Endothelial cell of umbilical vein (primary cell): ENCODE measurements around the gene GATA6. TPM values are rescaled to one million over a fixed set of nuclear protein-coding genes. Genes with fewer than 3 reads are reported as not detected.
A peak's percentile ranks its signal among the peaks of the same experiment; 100 is the strongest.

ENCODE experiments used
- BruUV-seq: library from RNA; stranded (reverse); fragments of 400-500 nt; replicated peaks from 2 replicates; lab custom pipeline; 2021; lab: Mats Ljungman, UMichigan
- CTCF ChIA-PET: fragments of 300-600, 350-600 bp; sonication (Branson Sonifier 250); formaldehyde crosslinking; loops from one replicate; lab custom pipeline; 2021; ENCODE audit warnings: antibody characterized with exemption, inconsistent platforms; lab: Charles Lee
- POLR2A ChIA-PET: fragments of 300-600, 350-600 bp; sonication (Branson Sonifier 250); formaldehyde crosslinking; loops from one replicate; lab custom pipeline; 2021; ENCODE audit warnings: antibody characterized with exemption, inconsistent platforms; lab: Charles Lee
- DNase-seq: peaks from one replicate; pipeline ENCODE4 v3.0.0-alpha.2; 2011; ENCODE audit warnings: low read depth, low spot score
- FAIRE-seq: peaks from 2 replicates; lab custom pipeline; 2011; peaks lifted over from hg19 to GRCh38; lab: Jason Lieb, UNC
- H2AFZ ChIP-seq: 2 replicates; pipeline ENCODE4 v1.6.0; 2012; ENCODE audit warnings: low read depth, low read length, control low read depth, inconsistent platforms
- H3K27ac ChIP-seq: 2 replicates; pipeline ENCODE4 v1.5.1; 2011; ENCODE audit warnings: low read depth, mild to moderate bottlenecking, control low read depth, low read length, moderate library complexity; ENCODE audit not compliant: insufficient read depth
- H3K27me3 ChIP-seq, 2 experiments: 2 replicates each; pipeline versions ENCODE4 v1.6.0 to v1.6.1; 2011; ENCODE audit warnings: low read length in 2 of 2, mixed read lengths in 1 of 2; ENCODE audit not compliant: control insufficient read depth in 2 of 2, insufficient read depth in 2 of 2
- H3K36me3 ChIP-seq, 2 experiments: 2 replicates in 1 of 2; 3 replicates in 1 of 2; pipeline ENCODE4 v1.5.1; 2011; ENCODE audit warnings: low read length in 2 of 2, mild to moderate bottlenecking in 1 of 2, moderate library complexity in 1 of 2; ENCODE audit not compliant: control insufficient read depth in 2 of 2, insufficient read depth in 2 of 2; ENCODE audit errors: extremely low read depth in 1 of 2
- H3K4me1 ChIP-seq: 3 replicates; pipeline ENCODE4 v1.5.1; 2011; ENCODE audit warnings: mild to moderate bottlenecking, low read length; ENCODE audit not compliant: control insufficient read depth, insufficient read depth; ENCODE audit errors: extremely low read depth
- H3K4me2 ChIP-seq: 2 replicates; pipeline ENCODE4 v1.6.1; 2011; ENCODE audit warnings: low read length, control low read depth, mixed read lengths; ENCODE audit not compliant: insufficient read depth
- H3K4me3 ChIP-seq, 3 experiments: fragments of 200-600 bp in 1 of 3; sonication (generic), shearing (Covaris generic) in 1 of 3; replicated peaks in 1 of 3; 2 replicates each; pipeline ENCODE4 v1.5.1; 2011 to 2016; ENCODE audit warnings: control low read depth in 3 of 3, low read length in 3 of 3, mild to moderate bottlenecking in 2 of 3, inconsistent platforms in 1 of 3, low read depth in 1 of 3, moderate library complexity in 1 of 3; ENCODE audit not compliant: insufficient read depth in 1 of 3
- H3K79me2 ChIP-seq: 2 replicates; pipeline ENCODE4 v1.6.0; 2012; ENCODE audit warnings: low read length, inconsistent platforms; ENCODE audit not compliant: control insufficient read depth, insufficient read depth
- H3K9ac ChIP-seq: replicated peaks from 2 replicates; pipeline ENCODE3; 2011; ENCODE audit warnings: low read length, control low read depth; ENCODE audit not compliant: insufficient read depth; ENCODE audit errors: extremely low read depth
- H3K9me1 ChIP-seq: replicated peaks from 3 replicates; pipeline ENCODE4 v1.6.0; 2011; ENCODE audit warnings: mild to moderate bottlenecking, low read length; ENCODE audit not compliant: control insufficient read depth, insufficient read depth; ENCODE audit errors: extremely low read depth
- H3K9me3 ChIP-seq: replicated peaks from 2 replicates; pipeline ENCODE4 v1.5.1; 2012; ENCODE audit warnings: low read length, inconsistent platforms; ENCODE audit not compliant: control insufficient read depth, insufficient read depth
- H4K20me1 ChIP-seq: replicated peaks from 2 replicates; pipeline ENCODE3; 2011; ENCODE audit warnings: mild to moderate bottlenecking, low read length; ENCODE audit not compliant: control insufficient read depth, insufficient read depth; ENCODE audit errors: extremely low read depth
- EZH2 ChIP-seq: IDR thresholded peaks from 2 replicates; pipeline ENCODE4 v1.6.1; 2012; ENCODE audit warnings: borderline replicate concordance, low read depth, mild to moderate bottlenecking, moderate library complexity, low read length, inconsistent platforms; ENCODE audit not compliant: severe bottlenecking
- FOS ChIP-seq: IDR thresholded peaks from 2 replicates; pipeline ENCODE4 v1.6.1; 2011; ENCODE audit warnings: mild to moderate bottlenecking, low read length, moderate library complexity, borderline replicate concordance; ENCODE audit not compliant: insufficient read depth
- JUN ChIP-seq: IDR thresholded peaks from 2 replicates; pipeline ENCODE4 v1.6.1; 2011; ENCODE audit warnings: borderline replicate concordance, low read depth; ENCODE audit not compliant: insufficient read length, insufficient read depth
- MYC ChIP-seq: IDR thresholded peaks from one replicate; pipeline ENCODE4 v1.6.1; 2011; ENCODE audit warnings: mild to moderate bottlenecking, low read depth, low read length
- POLR2A ChIP-seq: IDR thresholded peaks from 2 replicates; pipeline ENCODE4 v1.6.1; 2012; ENCODE audit warnings: low read depth, mild to moderate bottlenecking, control low read depth, low read length
- POLR2AphosphoS5 ChIP-seq: IDR thresholded peaks from 2 replicates; pipeline ENCODE4 v1.6.1; 2012; ENCODE audit warnings: low read depth, mild to moderate bottlenecking, control low read depth, low read length, moderate library complexity; ENCODE audit not compliant: insufficient read depth
- dilution Hi-C: fragments of 300-500 bp; cut with MboI; formaldehyde crosslinking; loops from one replicate; pipeline ENCODE4 v1.15.0; 2019; ENCODE audit warnings: low sequenced_read_pairs; ENCODE audit not compliant: extremely low pct_ligation_motif_present
- intact Hi-C: fragments of 100-400 bp; cut with micrococcal nuclease; formaldehyde crosslinking; loops from one replicate; pipeline ENCODE4 v1.10.0; 2022
- polyA plus RNA-seq, 4 experiments: library from polyadenylated mRNA; depleted of rRNA in 3 of 4; stranded (reverse) in 3 of 4; unstranded in 1 of 4; fragments of >200 nt; gene quantifications; 2 replicates each; pipeline versions ENCODE4 v1.2.1 to v1.2.3, GENCODE V29; 2011 to 2012; ENCODE audit warnings: missing spikeins in 1 of 4
- total RNA-seq: library from RNA; stranded (reverse); gene quantifications from 2 replicates; pipeline ENCODE4 v1.2.3, GENCODE V29; 2021
- TF ChIP-seq, protein P1 (sequence below), 2 donors: IDR thresholded peaks; 1 replicate in 1 of 2; 2 replicates in 1 of 2; pipeline ENCODE4 v1.5.1; 2011; ENCODE audit warnings: low read length in 2 of 2, mild to moderate bottlenecking in 2 of 2, moderate library complexity in 2 of 2, control low read depth in 1 of 2, inconsistent platforms in 1 of 2, low read depth in 1 of 2; ENCODE audit not compliant: insufficient read depth in 1 of 2; ENCODE audit errors: extremely low read depth in 1 of 2

GATA6 gene
- total and polyA plus RNA-seq, 2 donors (not counting 3 experiments of a cell fraction or from before 2014, with no cell fraction given): 4.1 to 14.6 TPM

GRCh38 chr18:22172594-22173049 lies 3.2 kb downstream of the GATA6 start:
- peak overlapping the region; percentile 93 for H3K9ac ChIP-seq
- no peaks in the 10 kb centered on the region for H4K20me1 ChIP-seq
- no TSS peak for BruUV-seq
- H3K27ac ChIP-seq: peak overlapping the region; percentile 87
- peaks cover 0 to 11% of the 10 kb centered on the region in 2 experiments for H3K36me3 ChIP-seq
- H3K4me3 ChIP-seq: peak overlapping the region; percentile 74 to 83 (median 82)
- intact Hi-C loops (no loop called here), dilution Hi-C loops (loop anchor here (10.0 kb wide), 1 partner anchor 392 kb away; no protein-coding TSS in a partner anchor)
- no peak overlapping the region for H2AFZ ChIP-seq
- FAIRE-seq (no peak), DNase-seq (peak; percentile 71)
- H3K27me3 ChIP-seq: peaks cover 3 to 9% of the 10 kb centered on the region in 2 experiments
- H3K9me1 ChIP-seq: no peaks in the 10 kb centered on the region
- CTCF ChIA-PET: interaction anchor here (0.7 to 10.0 kb wide), 7 partner anchors 11 to 626 kb away, joined by 3 to 144 read pairs (median 3); no protein-coding TSS in a partner anchor
- no peak for TF ChIP-seq POLR2A
- TF ChIP-seq, protein P1, sequence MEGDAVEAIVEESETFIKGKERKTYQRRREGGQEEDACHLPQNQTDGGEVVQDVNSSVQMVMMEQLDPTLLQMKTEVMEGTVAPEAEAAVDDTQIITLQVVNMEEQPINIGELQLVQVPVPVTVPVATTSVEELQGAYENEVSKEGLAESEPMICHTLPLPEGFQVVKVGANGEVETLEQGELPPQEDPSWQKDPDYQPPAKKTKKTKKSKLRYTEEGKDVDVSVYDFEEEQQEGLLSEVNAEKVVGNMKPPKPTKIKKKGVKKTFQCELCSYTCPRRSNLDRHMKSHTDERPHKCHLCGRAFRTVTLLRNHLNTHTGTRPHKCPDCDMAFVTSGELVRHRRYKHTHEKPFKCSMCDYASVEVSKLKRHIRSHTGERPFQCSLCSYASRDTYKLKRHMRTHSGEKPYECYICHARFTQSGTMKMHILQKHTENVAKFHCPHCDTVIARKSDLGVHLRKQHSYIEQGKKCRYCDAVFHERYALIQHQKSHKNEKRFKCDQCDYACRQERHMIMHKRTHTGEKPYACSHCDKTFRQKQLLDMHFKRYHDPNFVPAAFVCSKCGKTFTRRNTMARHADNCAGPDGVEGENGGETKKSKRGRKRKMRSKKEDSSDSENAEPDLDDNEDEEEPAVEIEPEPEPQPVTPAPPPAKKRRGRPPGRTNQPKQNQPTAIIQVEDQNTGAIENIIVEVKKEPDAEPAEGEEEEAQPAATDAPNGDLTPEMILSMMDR (IDR thresholded peaks at IDR 0.05; ENCODE audit: extremely low read depth in 1 of 2, insufficient read depth in 1 of 2, low read depth in 1 of 2, low read length in 2 of 2): no peak
- no peak for TF ChIP-seq FOS
- no peak for TF ChIP-seq POLR2AphosphoS5
- no peak for TF ChIP-seq MYC
- TF ChIP-seq EZH2: no peak
- no peak for TF ChIP-seq JUN
- no peaks in the 10 kb centered on the region for H3K9me3 ChIP-seq
- H3K4me1 ChIP-seq: peaks cover 40% of the 10 kb centered on the region
- H3K79me2 ChIP-seq: peaks cover 82% of the 10 kb centered on the region
- POLR2A ChIA-PET: interaction anchor here (0.5 kb wide), 1 partner anchor 14 kb away, joined by 4 read pairs; no protein-coding TSS in a partner anchor
- H3K4me2 ChIP-seq: peak overlapping the region; percentile 98
